HEK293T (cell line): Measurements from ENCODE around the gene DNAAF9.

Source experiments
- ELF4 ChIP-seq: fragments of 450-650 bp; IDR thresholded peaks from 2 replicates; pipeline ENCODE4 v1.6.1; 2017; ENCODE audit warnings: antibody characterized with exemption
- FOXA1 ChIP-seq: fragments of 450-650 bp; IDR thresholded peaks from 2 replicates; pipeline ENCODE4 v1.6.1; 2016; ENCODE audit warnings: mild to moderate bottlenecking
- FOXK2 ChIP-seq: fragments of 450-650 bp; IDR thresholded peaks from 2 replicates; pipeline ENCODE4 v1.6.1; 2016; ENCODE audit warnings: mild to moderate bottlenecking
- FOXM1 ChIP-seq: fragments of 450-650 bp; IDR thresholded peaks from 2 replicates; pipeline ENCODE4 v1.6.1; 2017; ENCODE audit warnings: mild to moderate bottlenecking, borderline replicate concordance
- LEF1 ChIP-seq: fragments of 450-650 bp; IDR thresholded peaks from 2 replicates; pipeline ENCODE4 v1.6.1; 2017; ENCODE audit warnings: mild to moderate bottlenecking, borderline replicate concordance
- NFRKB ChIP-seq: fragments of 450-650 bp; IDR thresholded peaks from 2 replicates; pipeline ENCODE4 v1.6.1; 2016; ENCODE audit warnings: mild to moderate bottlenecking, moderate library complexity
- PKNOX1 ChIP-seq: fragments of 450-650 bp; IDR thresholded peaks from 2 replicates; pipeline ENCODE4 v1.6.1; 2016
- SP1 ChIP-seq: fragments of 450-650 bp; IDR thresholded peaks from 2 replicates; pipeline ENCODE4 v1.6.1; 2017
- SUZ12 ChIP-seq: fragments of 450-650 bp; IDR thresholded peaks from 2 replicates; pipeline ENCODE4 v1.6.1; 2016; ENCODE audit warnings: mild to moderate bottlenecking

- TF ChIP-seq LEF1, result no peak
- no peak for TF ChIP-seq FOXA1
- TF ChIP-seq PKNOX1, result no peak
- TF ChIP-seq ELF4, result no peak
- no peak for TF ChIP-seq SP1
- no peak for TF ChIP-seq NFRKB
- TF ChIP-seq FOXK2, result no peak
- no peak for TF ChIP-seq SUZ12
- no peak for TF ChIP-seq FOXM1
Measured at GRCh38 chr20:3433744-3434143, 26.3 kb upstream of the DNAAF9 start.
